Lower leg skin (tissue), 4 donors: ENCODE measurements around the gene GNAS-AS1. TPM values are rescaled to one million over a fixed set of nuclear protein-coding genes. Genes with fewer than 3 reads are reported as not detected.

Experiments used
- DNase-seq, 2 donors: peaks; one replicate each; pipeline ENCODE4 v3.0.0-alpha.2; 2019; ENCODE audit warnings: low spot score in 2 of 2
- H3K4me3 ChIP-seq: fragments of 200-600 bp; sonication (generic); 2 replicates; pipeline ENCODE4 v1.5.1; 2017; ENCODE audit warnings: mild to moderate bottlenecking, low read depth; ENCODE audit not compliant: poor library complexity, severe bottlenecking
- POLR2A ChIP-seq, 2 donors: fragments of 450-650 bp; IDR thresholded peaks; one replicate each; pipeline ENCODE4 v1.6.1; 2016 to 2017; ENCODE audit warnings: antibody characterized with exemption in 2 of 2, mild to moderate bottlenecking in 1 of 2, moderate library complexity in 1 of 2
- WGBS, 2 donors: methylation state at CpG; one replicate each; pipeline ENCODE4 v1.1.5; 2018; 5-methylcytosine and 5-hydroxymethylcytosine counted together
- intact Hi-C: fragments of 100-400 bp; cut with DNase I; formaldehyde crosslinking; loops from one replicate; pipeline ENCODE4 v1.15.0; 2023; ENCODE audit warnings: low total_unique reads
- total RNA-seq, 4 donors: library from RNA; depleted of rRNA; stranded (reverse); fragments of >200 nt; gene quantifications; one replicate each; pipeline ENCODE4 v1.1.0, GENCODE V29; 2016
- TF ChIP-seq, protein P1 (sequence below), 3 donors: fragments of 450-650 bp; IDR thresholded peaks; one replicate each; pipeline ENCODE4 v1.5.1; 2016; ENCODE audit warnings: antibody characterized with exemption in 3 of 3, mild to moderate bottlenecking in 3 of 3, moderate library complexity in 2 of 3

The GNAS-AS1 gene
- total RNA-seq, 4 donors from 2014 or later: 0.39 TPM; not detected in 3

DNA sequence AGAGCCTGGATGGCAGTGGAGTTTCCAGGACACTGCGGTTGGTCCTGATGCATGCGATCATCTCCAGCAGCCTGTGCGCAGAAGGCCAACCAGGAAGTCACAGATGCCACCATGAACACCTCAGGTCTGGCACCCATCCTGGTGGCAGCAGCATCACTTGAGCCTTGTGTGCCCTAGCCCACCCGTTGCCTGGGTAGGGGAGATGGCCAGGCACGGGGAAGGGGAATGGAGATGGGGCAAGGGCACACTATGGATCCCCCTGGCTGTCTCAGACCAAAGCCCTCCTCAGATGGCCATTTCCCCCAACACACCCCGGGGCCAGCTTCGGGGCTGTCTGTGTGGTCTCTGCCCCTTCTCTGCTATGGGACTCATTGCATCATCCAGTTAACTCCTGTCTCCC, 58.3 kb downstream of the GNAS-AS1 start:
- no peak for DNase-seq
- WGBS, 2 donors: 80 to 87% methylated on average over 7 of the region's 7 CpGs
- no peak overlapping the region for H3K4me3 ChIP-seq
- TF ChIP-seq, protein P1, sequence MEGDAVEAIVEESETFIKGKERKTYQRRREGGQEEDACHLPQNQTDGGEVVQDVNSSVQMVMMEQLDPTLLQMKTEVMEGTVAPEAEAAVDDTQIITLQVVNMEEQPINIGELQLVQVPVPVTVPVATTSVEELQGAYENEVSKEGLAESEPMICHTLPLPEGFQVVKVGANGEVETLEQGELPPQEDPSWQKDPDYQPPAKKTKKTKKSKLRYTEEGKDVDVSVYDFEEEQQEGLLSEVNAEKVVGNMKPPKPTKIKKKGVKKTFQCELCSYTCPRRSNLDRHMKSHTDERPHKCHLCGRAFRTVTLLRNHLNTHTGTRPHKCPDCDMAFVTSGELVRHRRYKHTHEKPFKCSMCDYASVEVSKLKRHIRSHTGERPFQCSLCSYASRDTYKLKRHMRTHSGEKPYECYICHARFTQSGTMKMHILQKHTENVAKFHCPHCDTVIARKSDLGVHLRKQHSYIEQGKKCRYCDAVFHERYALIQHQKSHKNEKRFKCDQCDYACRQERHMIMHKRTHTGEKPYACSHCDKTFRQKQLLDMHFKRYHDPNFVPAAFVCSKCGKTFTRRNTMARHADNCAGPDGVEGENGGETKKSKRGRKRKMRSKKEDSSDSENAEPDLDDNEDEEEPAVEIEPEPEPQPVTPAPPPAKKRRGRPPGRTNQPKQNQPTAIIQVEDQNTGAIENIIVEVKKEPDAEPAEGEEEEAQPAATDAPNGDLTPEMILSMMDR (IDR thresholded peaks at IDR 0.05): no peak
- no peak for TF ChIP-seq POLR2A (IDR thresholded peaks at IDR 0.05)
- intact Hi-C loops: no loop called here

DNA sequence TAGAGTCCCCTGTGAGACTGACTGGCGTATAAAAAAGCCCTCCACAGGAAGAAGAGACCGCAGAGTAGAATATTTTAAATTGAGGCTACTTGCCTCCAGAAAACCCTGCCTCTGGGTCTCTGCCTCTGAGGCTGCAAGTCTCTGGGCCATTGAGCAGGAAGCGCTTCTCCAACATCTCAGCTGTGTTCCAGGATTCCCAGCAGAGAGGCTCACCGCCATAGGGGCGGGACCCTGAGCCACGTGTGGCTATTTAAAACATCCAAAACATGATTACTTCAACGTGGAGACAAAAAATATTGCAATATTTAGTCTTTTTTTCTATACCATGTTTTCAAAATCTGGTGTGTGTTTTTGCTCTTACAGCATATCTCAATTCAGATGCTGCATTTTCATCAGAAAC, 59.4 kb downstream of the GNAS-AS1 start:
- 33 to 38% methylated on average over 7 of the region's 7 CpGs for WGBS, 2 donors

DNA sequence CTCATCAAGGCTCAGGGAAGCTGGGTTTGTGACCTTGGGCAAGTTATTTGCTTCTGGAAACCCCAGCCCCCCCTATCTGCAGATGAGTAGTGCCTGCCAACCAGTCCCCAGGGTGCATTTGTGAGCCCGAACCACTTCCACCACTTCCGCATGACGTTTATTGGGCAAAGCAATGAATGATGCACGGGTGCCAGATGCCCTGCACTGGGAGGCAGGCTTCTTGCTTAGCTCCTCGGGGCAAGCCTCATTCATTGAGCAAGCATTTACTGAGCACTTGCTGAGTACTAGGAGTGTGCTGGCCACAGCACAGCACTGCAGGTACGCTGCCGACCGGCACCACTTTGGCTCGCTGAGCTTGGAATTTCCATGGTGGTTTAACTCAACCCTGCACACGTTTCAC, 60.2 kb downstream of the GNAS-AS1 start:
- H3K4me3 ChIP-seq: no peak overlapping the region
- WGBS, 2 donors: 49 to 51% methylated on average over 9 to 10 of the region's 10 CpGs
- no peak for DNase-seq
- intact Hi-C loops: no loop called here
- TF ChIP-seq, protein P1 (IDR thresholded peaks at IDR 0.05): no peak
- no peak for TF ChIP-seq POLR2A (IDR thresholded peaks at IDR 0.05)

More for the DNA sequence above, 59.4 kb downstream of the GNAS-AS1 start:
- DNase-seq: no peak
- H3K4me3 ChIP-seq: no peak overlapping the region
- intact Hi-C loops: no loop called here
- TF ChIP-seq, protein P1 (IDR thresholded peaks at IDR 0.05): no peak
- no peak for TF ChIP-seq POLR2A (IDR thresholded peaks at IDR 0.05)

DNA sequence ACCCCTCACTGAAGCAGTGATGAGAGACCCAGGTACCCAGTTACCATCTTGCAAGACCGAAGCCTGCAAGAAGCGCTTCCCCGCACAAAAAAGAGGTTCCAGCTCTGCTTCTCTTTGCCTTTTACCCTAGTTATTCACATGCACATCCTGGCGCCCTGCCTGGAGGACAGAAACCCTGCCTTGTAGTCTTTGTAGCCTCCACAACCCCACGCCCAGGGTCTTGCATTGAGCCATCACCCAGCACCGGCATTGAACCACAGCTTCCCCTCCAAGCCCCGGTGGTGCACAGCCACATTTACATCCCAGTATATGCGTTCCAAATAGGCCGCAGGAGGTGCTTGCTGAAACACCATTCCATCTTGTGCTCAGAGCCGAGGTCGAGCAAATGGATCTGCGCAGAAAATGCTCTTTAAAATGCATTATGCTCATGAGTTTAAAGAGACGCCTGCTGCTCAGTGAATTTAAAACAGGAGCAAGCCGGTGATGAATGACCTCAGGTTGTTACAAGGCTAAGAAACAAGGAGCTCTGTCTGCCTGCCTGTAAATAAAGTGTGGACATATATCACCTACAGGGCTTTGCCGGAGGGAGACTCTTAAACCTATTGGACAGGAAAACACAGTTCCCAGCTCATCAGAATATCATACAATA, 61.7 kb downstream of the GNAS-AS1 start:
- H3K4me3 ChIP-seq: no peak overlapping the region
- intact Hi-C loops: no loop called here
- WGBS, 2 donors: 78% methylated on average over 15 of the region's 15 CpGs
- TF ChIP-seq POLR2A (IDR thresholded peaks at IDR 0.05): no peak
- TF ChIP-seq, protein P1 (IDR thresholded peaks at IDR 0.05): no peak
- DNase-seq: no peak

DNA sequence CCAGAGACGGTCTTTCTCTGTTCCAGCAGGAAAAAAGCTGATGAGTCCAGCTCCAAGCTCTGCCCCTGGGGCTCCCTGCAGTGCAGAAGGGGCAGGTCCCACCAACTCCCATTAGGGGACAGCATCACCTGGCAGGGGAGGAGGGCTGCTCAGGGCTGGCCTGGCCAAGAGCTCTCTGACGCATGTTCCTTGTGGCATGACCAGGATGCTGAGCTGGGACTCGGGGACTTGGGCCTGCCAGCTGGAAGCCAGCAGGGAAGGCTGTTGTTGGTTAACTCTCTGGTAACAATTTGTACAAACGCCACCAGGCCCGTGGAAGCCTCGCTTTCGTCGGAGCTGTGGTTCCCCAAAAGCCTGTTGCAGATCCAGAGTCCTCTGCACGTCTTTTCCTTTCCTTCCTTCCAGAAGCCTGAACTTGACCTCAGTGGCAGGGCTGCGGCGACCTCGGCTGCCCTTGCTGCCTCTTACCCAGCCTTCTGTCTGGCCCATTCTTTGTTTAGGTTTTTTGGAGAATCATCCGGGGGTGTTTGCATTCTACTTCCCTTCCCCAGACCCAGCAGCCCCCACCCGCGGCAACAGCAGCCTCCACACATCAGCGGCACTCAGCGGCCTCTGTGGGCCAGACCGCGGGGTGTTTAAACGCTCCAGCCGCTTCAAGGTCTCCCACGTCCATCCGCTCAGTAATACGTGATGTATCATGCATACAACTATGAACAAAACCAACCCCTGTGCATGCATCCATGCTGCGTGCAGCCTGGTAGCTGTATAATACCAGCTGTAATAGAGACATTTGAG, 63.3 kb downstream of the GNAS-AS1 start:
- intact Hi-C loops: no loop called here
- TF ChIP-seq, protein P1 (IDR thresholded peaks at IDR 0.05): no peak
- no peak for TF ChIP-seq POLR2A (IDR thresholded peaks at IDR 0.05)
- WGBS, 2 donors: 72 to 79% methylated on average over 25 of the region's 25 CpGs
- no peak overlapping the region for H3K4me3 ChIP-seq
- DNase-seq: no peak
